IMR-90 (cell line): ENCODE data around the gene IQSEC1. TPM values are rescaled to one million over a fixed set of nuclear protein-coding genes. Genes with fewer than 3 reads are reported as not detected.

Source experiments
- ATAC-seq: fragments of 200-7000 bp; cut with Tn5 transposase; 2 replicates; pipeline ENCODE4 v1.9.1; 2020; ENCODE audit warnings: low read depth, mild to moderate bottlenecking, moderate library complexity
- BruUV-seq: library from RNA; stranded (reverse); fragments of 400-500 nt; replicated peaks from 2 replicates; lab custom pipeline; 2021; lab: Mats Ljungman, UMichigan
- CTCF ChIA-PET: fragments of 300-600 bp; formaldehyde crosslinking; extraction: SDS; loops from one replicate; lab custom pipeline; 2021; ENCODE audit warnings: antibody characterized with exemption; lab: Yijun Ruan, JAX
- POLR2A ChIA-PET: fragments of 300-600 bp; sonication (Branson Sonifier 250); formaldehyde crosslinking; loops from one replicate; lab custom pipeline; 2022; ENCODE audit warnings: antibody characterized with exemption; ENCODE audit not compliant: unreplicated experiment; lab: Charles Lee
- DNase-seq: peaks from one replicate; pipeline ENCODE4 v3.0.0; 2013
- H2AFZ ChIP-seq: replicated peaks from 2 replicates; pipeline ENCODE3; 2013; ENCODE audit warnings: low read length, mild to moderate bottlenecking; ENCODE audit not compliant: poor library complexity
- H2AK5ac ChIP-seq: 2 replicates; pipeline ENCODE4 v1.6.1; 2013; ENCODE audit warnings: low read depth, low read length, inconsistent platforms
- H2AK9ac ChIP-seq: replicated peaks from 2 replicates; pipeline ENCODE3; 2013; ENCODE audit warnings: mild to moderate bottlenecking, low read depth, low read length, moderate library complexity; ENCODE audit not compliant: poor library complexity
- H2BK120ac ChIP-seq: 2 replicates; pipeline ENCODE4 v1.6.1; 2013; ENCODE audit warnings: low read depth, low read length, inconsistent platforms
- H2BK15ac ChIP-seq: 3 replicates; pipeline ENCODE4 v1.6.1; 2013; ENCODE audit warnings: low read depth, low read length, inconsistent platforms
- H2BK20ac ChIP-seq: 2 replicates; pipeline ENCODE4 v1.6.1; 2013; ENCODE audit warnings: low read depth, mild to moderate bottlenecking, inconsistent platforms, low read length, moderate library complexity
- H2BK5ac ChIP-seq: 2 replicates; pipeline ENCODE4 v1.6.1; 2013; ENCODE audit warnings: mild to moderate bottlenecking, low read depth, low read length, inconsistent platforms; ENCODE audit not compliant: poor library complexity, severe bottlenecking
- H3K14ac ChIP-seq: replicated peaks from 2 replicates; pipeline ENCODE4 v1.6.1; 2013; ENCODE audit warnings: low read depth, low read length, inconsistent platforms
- H3K18ac ChIP-seq: 2 replicates; pipeline ENCODE4 v1.6.1; 2013; ENCODE audit warnings: low read depth, low read length, control low read depth
- H3K23ac ChIP-seq: 2 replicates; pipeline ENCODE4 v1.6.1; 2013; ENCODE audit warnings: low read depth, low read length, inconsistent platforms
- H3K27ac ChIP-seq: 2 replicates; pipeline ENCODE4 v1.5.1; 2013; ENCODE audit warnings: mild to moderate bottlenecking, control low read depth, low read length; ENCODE audit not compliant: insufficient read depth
- H3K27me3 ChIP-seq: 2 replicates; pipeline ENCODE4 v1.6.1; 2013; ENCODE audit warnings: low read length; ENCODE audit not compliant: control insufficient read depth, insufficient read depth
- H3K36me3 ChIP-seq: 2 replicates; pipeline ENCODE4 v1.6.1; 2013; ENCODE audit warnings: low read length, mixed read lengths; ENCODE audit not compliant: control insufficient read depth, insufficient read depth
- H3K4ac ChIP-seq: 2 replicates; pipeline ENCODE4 v1.6.1; 2013; ENCODE audit warnings: low read depth, low read length, inconsistent platforms
- H3K4me1 ChIP-seq: 2 replicates; pipeline ENCODE4 v1.6.1; 2013; ENCODE audit warnings: low read length, mixed read lengths; ENCODE audit not compliant: control insufficient read depth, insufficient read depth
- H3K4me2 ChIP-seq: 2 replicates; pipeline ENCODE4 v1.6.1; 2013; ENCODE audit warnings: low read depth, mild to moderate bottlenecking, control low read depth, low read length, moderate library complexity
- H3K4me3 ChIP-seq: 2 replicates; pipeline ENCODE4 v1.5.1; 2013; ENCODE audit warnings: low read depth, mild to moderate bottlenecking, control low read depth, low read length, moderate library complexity; ENCODE audit not compliant: insufficient read depth
- H3K56ac ChIP-seq: 2 replicates; pipeline ENCODE4 v1.6.1; 2013; ENCODE audit warnings: low read length, inconsistent platforms; ENCODE audit not compliant: insufficient read depth; ENCODE audit errors: extremely low read depth
- H3K79me1 ChIP-seq, 2 experiments: 2 replicates each; pipeline ENCODE4 v1.6.1; 2013; ENCODE audit warnings: low read length in 2 of 2, inconsistent platforms in 1 of 2, low read depth in 1 of 2
- H3K9ac ChIP-seq: 2 replicates; pipeline ENCODE4 v1.6.1; 2013; ENCODE audit warnings: low read depth, low read length, control low read depth
- H3K9me1 ChIP-seq: 2 replicates; pipeline ENCODE4 v1.6.1; 2013; ENCODE audit warnings: low read length, inconsistent platforms; ENCODE audit not compliant: insufficient read depth
- H3K9me3 ChIP-seq: 2 replicates; pipeline ENCODE4 v1.6.1; 2013; ENCODE audit warnings: low read length; ENCODE audit not compliant: control insufficient read depth, insufficient read depth
- H4K20me1 ChIP-seq: 2 replicates; pipeline ENCODE4 v1.6.1; 2013; ENCODE audit warnings: low read length, inconsistent platforms; ENCODE audit not compliant: insufficient read depth
- H4K5ac ChIP-seq: 2 replicates; pipeline ENCODE4 v1.6.1; 2013; ENCODE audit warnings: mild to moderate bottlenecking, low read depth, low read length, control low read depth
- H4K8ac ChIP-seq, 2 experiments: 2 replicates each; pipeline ENCODE4 v1.6.1; 2013; ENCODE audit warnings: low read depth in 2 of 2, low read length in 2 of 2, control low read depth in 1 of 2, inconsistent platforms in 1 of 2
- H4K91ac ChIP-seq: 2 replicates; pipeline ENCODE4 v1.6.1; 2013; ENCODE audit warnings: low read depth, low read length, inconsistent platforms; ENCODE audit not compliant: insufficient read depth
- FOS ChIP-seq: fragments of 150-350 bp; IDR thresholded peaks from 2 replicates; pipeline ENCODE4 v1.6.1; 2016; ENCODE audit warnings: low read depth, low read length
- MAFK ChIP-seq: IDR thresholded peaks from 2 replicates; pipeline ENCODE4 v1.6.1; 2012; ENCODE audit warnings: low read depth, low read length, improper control_type of control experiment
- NFE2L2 ChIP-seq: fragments of 150-350 bp; IDR thresholded peaks from 2 replicates; pipeline ENCODE4 v1.6.1; 2016; ENCODE audit warnings: low read depth, mild to moderate bottlenecking, low read length
- RCOR1 ChIP-seq: IDR thresholded peaks from 2 replicates; pipeline ENCODE4 v1.6.1; 2012; ENCODE audit warnings: mild to moderate bottlenecking, low read length, improper control_type of control experiment; ENCODE audit not compliant: insufficient replicate concordance
- SMC3 ChIP-seq: fragments of 150-350 bp; IDR thresholded peaks from 2 replicates; pipeline ENCODE4 v1.6.1; 2016; ENCODE audit warnings: low read depth, mild to moderate bottlenecking, antibody characterized with exemption, low read length, moderate library complexity
- WGBS, 2 experiments: methylation state at CpG; one replicate each; pipeline versions ENCODE4 v1.1.5 to v1.1.7; 2013; ENCODE audit warnings: missing lambda C conversion rate in 2 of 2; ENCODE audit not compliant: insufficient read length in 1 of 2; ENCODE audit errors: extremely low coverage in 2 of 2; 5-methylcytosine and 5-hydroxymethylcytosine counted together
- dilution Hi-C: fragments of 300-500 bp; cut with HindIII; formaldehyde crosslinking; loops from one replicate; pipeline ENCODE4 v1.14.3; 2018; ENCODE audit warnings: low sequenced_read_pairs; ENCODE audit not compliant: unreplicated experiment
- in situ Hi-C: fragments of 300-500 bp; cut with MboI; formaldehyde crosslinking; loops from 3 replicates; pipeline ENCODE4 v1.14.3; 2019; ENCODE audit warnings: low sequenced_read_pairs, inconsistent platforms, mixed read lengths
- intact Hi-C: fragments of 100-400 bp; cut with micrococcal nuclease; formaldehyde crosslinking; loops from 2 replicates; pipeline ENCODE4 v1.10.0; 2022
- polyA plus RNA-seq, 3 experiments: library from polyadenylated mRNA; depleted of rRNA; stranded (reverse); fragments of >200 nt; gene quantifications; 2 replicates each; pipeline ENCODE4 v1.2.3, GENCODE V29; 2012; ENCODE audit warnings: low replicate concordance in 1 of 3
- total RNA-seq: library from RNA; depleted of rRNA; stranded (reverse); fragments of >200 nt; gene quantifications from 2 replicates; pipeline ENCODE4 v1.2.3, GENCODE V29; 2012
- TF ChIP-seq, protein P1 (sequence below): conservative IDR thresholded peaks from 2 replicates; pipeline ENCODE4 v1.5.1; 2012; ENCODE audit warnings: mild to moderate bottlenecking, low read depth, low read length, improper control_type of control experiment

IQSEC1 gene
- total and polyA plus RNA-seq, 2 of the 4 experiments (the other 2 are of a cell fraction): 5.9 to 11.9 TPM

DNA sequence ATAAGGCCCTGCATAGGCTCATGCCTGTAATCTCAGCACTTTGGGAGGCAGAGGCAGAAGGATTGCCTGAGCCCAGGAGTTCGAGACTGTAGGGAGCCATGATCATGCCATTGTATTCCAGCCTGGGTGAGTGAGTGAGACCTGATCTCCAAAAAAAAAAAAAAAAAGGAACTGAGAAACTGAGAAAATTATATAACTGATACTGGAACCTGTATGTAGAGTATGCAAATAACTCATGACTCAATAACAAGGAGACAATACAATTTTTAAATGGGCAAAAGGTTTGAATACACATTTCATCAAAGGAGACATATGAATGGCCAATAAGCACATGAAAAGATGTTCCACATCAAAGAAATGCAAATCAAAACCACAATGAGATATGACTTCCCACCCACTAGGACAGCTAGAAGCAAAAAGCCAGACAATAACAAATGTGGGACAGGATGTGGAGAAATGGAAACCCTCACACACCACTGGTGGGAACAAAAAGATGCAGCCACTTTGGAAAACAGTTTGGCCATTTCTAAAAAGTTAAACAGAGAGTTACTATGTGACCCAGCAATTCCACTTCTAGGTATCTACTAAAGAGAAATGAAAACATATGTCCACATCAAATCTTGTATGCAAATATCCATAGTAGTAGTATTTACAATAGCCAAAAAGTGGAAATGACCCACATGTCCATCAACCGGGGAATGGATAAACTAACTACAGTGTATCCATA lies 70.7 kb downstream of the IQSEC1 start:
- Histone ChIP-seq H2BK20ac (no peak overlapping the region), H4K8ac (no peak overlapping the region), H3K9me3 (no peaks in the 10 kb centered on the region), H3K56ac (no peak overlapping the region), H3K4ac (no peak overlapping the region), H3K27ac (no peak overlapping the region), H3K18ac (no peak overlapping the region), H4K91ac (no peak overlapping the region), H2AK9ac (no peak overlapping the region), H3K4me3 (no peak overlapping the region), H3K36me3 (no peaks in the 10 kb centered on the region), H2BK15ac (no peak overlapping the region), H2BK120ac (no peak overlapping the region), H3K27me3 (peaks cover 13% of the 10 kb centered on the region), H2AK5ac (no peak overlapping the region), H3K4me2 (no peak overlapping the region), H2BK5ac (no peak overlapping the region), H3K4me1 (no peaks in the 10 kb centered on the region; the same call in 1 of the 2 replicates), H4K5ac (no peak overlapping the region), H3K79me1 (no peaks in the 10 kb centered on the region), H3K9me1 (no peaks in the 10 kb centered on the region), H2AFZ (no peak overlapping the region), H3K9ac (no peak overlapping the region), H4K20me1 (no peaks in the 10 kb centered on the region), H3K23ac (no peak overlapping the region), H3K14ac (no peak overlapping the region)
- intact Hi-C loops: no loop called here
- no CpG with 5 or more reads among the region's 2 CpGs for WGBS, 2 experiments
- no peak for DNase-seq
- ChIA-PET CTCF (no interaction called here), POLR2A (no interaction called here)
- in situ Hi-C loops: no loop called here
- BruUV-seq: no TSS peak
- ATAC-seq: 0 out of 2 replicates have a peak, but pooled peaks have one; percentile 12
- TF ChIP-seq SMC3 (no peak), NFE2L2 (no peak), RCOR1 (no peak), FOS (no peak), MAFK (no peak)
- TF ChIP-seq, protein P1, sequence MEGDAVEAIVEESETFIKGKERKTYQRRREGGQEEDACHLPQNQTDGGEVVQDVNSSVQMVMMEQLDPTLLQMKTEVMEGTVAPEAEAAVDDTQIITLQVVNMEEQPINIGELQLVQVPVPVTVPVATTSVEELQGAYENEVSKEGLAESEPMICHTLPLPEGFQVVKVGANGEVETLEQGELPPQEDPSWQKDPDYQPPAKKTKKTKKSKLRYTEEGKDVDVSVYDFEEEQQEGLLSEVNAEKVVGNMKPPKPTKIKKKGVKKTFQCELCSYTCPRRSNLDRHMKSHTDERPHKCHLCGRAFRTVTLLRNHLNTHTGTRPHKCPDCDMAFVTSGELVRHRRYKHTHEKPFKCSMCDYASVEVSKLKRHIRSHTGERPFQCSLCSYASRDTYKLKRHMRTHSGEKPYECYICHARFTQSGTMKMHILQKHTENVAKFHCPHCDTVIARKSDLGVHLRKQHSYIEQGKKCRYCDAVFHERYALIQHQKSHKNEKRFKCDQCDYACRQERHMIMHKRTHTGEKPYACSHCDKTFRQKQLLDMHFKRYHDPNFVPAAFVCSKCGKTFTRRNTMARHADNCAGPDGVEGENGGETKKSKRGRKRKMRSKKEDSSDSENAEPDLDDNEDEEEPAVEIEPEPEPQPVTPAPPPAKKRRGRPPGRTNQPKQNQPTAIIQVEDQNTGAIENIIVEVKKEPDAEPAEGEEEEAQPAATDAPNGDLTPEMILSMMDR: no peak
- dilution Hi-C loops: no loop called here
